Mesendoderm (in vitro differentiated cells): ENCODE data around the gene SGMS1.

Source experiments
- DNase-seq: peaks from one replicate; pipeline ENCODE4 v3.0.0; 2013
- H2AK5ac ChIP-seq: 2 replicates; pipeline ENCODE4 v1.6.1; 2013; ENCODE audit warnings: low read length, inconsistent platforms
- H2BK120ac ChIP-seq: 2 replicates; pipeline ENCODE4 v1.6.1; 2013; ENCODE audit warnings: low read depth, mild to moderate bottlenecking, low read length, moderate library complexity, mixed read lengths
- H2BK15ac ChIP-seq: replicated peaks from 2 replicates; pipeline ENCODE4 v1.6.1; 2013; ENCODE audit warnings: low read depth, mild to moderate bottlenecking, moderate library complexity
- H2BK5ac ChIP-seq: 2 replicates; pipeline ENCODE4 v1.6.1; 2013; ENCODE audit warnings: low read length, inconsistent platforms
- H3K18ac ChIP-seq: 2 replicates; pipeline ENCODE4 v1.6.1; 2013; ENCODE audit warnings: mild to moderate bottlenecking, low read length, mixed read lengths
- H3K23ac ChIP-seq: one replicate; pipeline ENCODE4 v1.6.1; 2013; ENCODE audit warnings: low read length
- H3K27ac ChIP-seq: 2 replicates; pipeline ENCODE4 v1.5.1; 2013; ENCODE audit warnings: low read depth, mild to moderate bottlenecking, inconsistent platforms, low read length, moderate library complexity
- H3K27me3 ChIP-seq: 2 replicates; pipeline ENCODE4 v1.6.1; 2013; ENCODE audit warnings: low read length, control low read depth, mild to moderate bottlenecking, inconsistent platforms; ENCODE audit not compliant: insufficient read depth, poor library complexity
- H3K36me3 ChIP-seq: 2 replicates; pipeline ENCODE4 v1.6.1; 2013; ENCODE audit warnings: low read length, inconsistent platforms; ENCODE audit not compliant: control insufficient read depth, insufficient read depth
- H3K4ac ChIP-seq: one replicate; pipeline ENCODE4 v1.6.1; 2013; ENCODE audit warnings: low read depth, mild to moderate bottlenecking, low read length, moderate library complexity
- H3K4me1 ChIP-seq: 2 replicates; pipeline ENCODE4 v1.6.1; 2013; ENCODE audit warnings: low read depth, low read length, inconsistent platforms; ENCODE audit not compliant: control insufficient read depth
- H3K4me2 ChIP-seq: 2 replicates; pipeline ENCODE4 v1.6.1; 2013; ENCODE audit warnings: low read length
- H3K4me3 ChIP-seq: 2 replicates; pipeline ENCODE4 v1.5.1; 2013; ENCODE audit warnings: mild to moderate bottlenecking, low read length
- H3K56ac ChIP-seq: one replicate; pipeline ENCODE4 v1.6.1; 2013; ENCODE audit warnings: low read length
- H3K79me1 ChIP-seq: 2 replicates; pipeline ENCODE4 v1.6.1; 2013; ENCODE audit warnings: low read length, inconsistent platforms
- H3K79me2 ChIP-seq: 2 replicates; pipeline ENCODE4 v1.6.1; 2013; ENCODE audit warnings: mild to moderate bottlenecking, low read length; ENCODE audit not compliant: control insufficient read depth, insufficient read depth
- H3K9ac ChIP-seq: 2 replicates; pipeline ENCODE4 v1.6.1; 2013; ENCODE audit warnings: low read length, inconsistent platforms
- H4K5ac ChIP-seq: one replicate; pipeline ENCODE4 v1.6.1; 2013; ENCODE audit warnings: low read length
- H4K8ac ChIP-seq: one replicate; pipeline ENCODE4 v1.6.1; 2013; ENCODE audit warnings: low read depth, mild to moderate bottlenecking, control low read depth, low read length, moderate library complexity
- WGBS: extraction: QIAGEN DNeasy Blood & Tissue Kit; methylation state at CpG from one replicate; pipeline ENCODE4 v1.1.7; 2013; ENCODE audit warnings: low lambda C conversion rate, missing lambda C conversion rate; ENCODE audit not compliant: insufficient coverage; ENCODE audit errors: extremely low coverage; 5-methylcytosine and 5-hydroxymethylcytosine counted together

Gene SGMS1

GRCh38 chr10:50577681-50578350 lies 45.9 kb downstream of the SGMS1 start:
- Histone ChIP-seq H2BK120ac (no peak overlapping the region), H3K4me2 (no peak overlapping the region), H3K79me1 (peaks cover 1% of the 10 kb centered on the region), H3K79me2 (no peaks in the 10 kb centered on the region), H2BK5ac (no peak overlapping the region), H4K5ac (no peak overlapping the region), H3K56ac (no peak overlapping the region), H3K4me1 (peaks cover 7% of the 10 kb centered on the region), H3K27me3 (no peaks in the 10 kb centered on the region), H4K8ac (no peak overlapping the region), H2AK5ac (no peak overlapping the region), H3K36me3 (no peaks in the 10 kb centered on the region), H3K4ac (no peak overlapping the region), H3K27ac (no peak overlapping the region), H2BK15ac (no peak overlapping the region), H3K18ac (no peak overlapping the region), H3K4me3 (no peak overlapping the region), H3K23ac (no peak overlapping the region), H3K9ac (no peak overlapping the region)
- no CpG with 5 or more reads among the region's 7 CpGs for WGBS
- DNase-seq: peak; percentile 64

- H3K27ac ChIP-seq: no peak overlapping the region
- no peak overlapping the region for H2BK5ac ChIP-seq
- H2AK5ac ChIP-seq: no peak overlapping the region
- WGBS: no CpG with 5 or more reads among the region's 2 CpGs
- H3K18ac ChIP-seq: no peak overlapping the region
- H4K5ac ChIP-seq: no peak overlapping the region
- no peaks in the 10 kb centered on the region for H3K79me2 ChIP-seq
- no peaks in the 10 kb centered on the region for H3K36me3 ChIP-seq
- no peak for DNase-seq
- H3K9ac ChIP-seq: no peak overlapping the region
- H2BK120ac ChIP-seq: no peak overlapping the region
- H3K4me1 ChIP-seq: peaks cover 7% of the 10 kb centered on the region
- peaks cover 1% of the 10 kb centered on the region for H3K79me1 ChIP-seq
- H4K8ac ChIP-seq: no peak overlapping the region
- H2BK15ac ChIP-seq: no peak overlapping the region
- H3K23ac ChIP-seq: no peak overlapping the region
- H3K4me2 ChIP-seq: no peak overlapping the region
- H3K56ac ChIP-seq: no peak overlapping the region
- H3K4me3 ChIP-seq: no peak overlapping the region
- H3K4ac ChIP-seq: peak overlapping the region; percentile 55
- no peaks in the 10 kb centered on the region for H3K27me3 ChIP-seq
Measured at GRCh38 chr10:50577010-50577409, 46.7 kb downstream of the SGMS1 start.

- H3K18ac ChIP-seq: no peak overlapping the region
- H3K79me1 ChIP-seq: peaks cover 1% of the 10 kb centered on the region
- no CpG with 5 or more reads among the region's 4 CpGs for WGBS
- H3K23ac ChIP-seq: no peak overlapping the region
- H3K36me3 ChIP-seq: no peaks in the 10 kb centered on the region
- no peak overlapping the region for H3K4ac ChIP-seq
- no peak overlapping the region for H4K5ac ChIP-seq
- H2BK5ac ChIP-seq: no peak overlapping the region
- H3K4me2 ChIP-seq: no peak overlapping the region
- H2AK5ac ChIP-seq: no peak overlapping the region
- no peak overlapping the region for H3K27ac ChIP-seq
- H3K4me1 ChIP-seq: peaks cover 10% of the 10 kb centered on the region
- DNase-seq: no peak
- H3K56ac ChIP-seq: no peak overlapping the region
- H3K4me3 ChIP-seq: no peak overlapping the region
- no peaks in the 10 kb centered on the region for H3K79me2 ChIP-seq
- H2BK15ac ChIP-seq: no peak overlapping the region
- no peaks in the 10 kb centered on the region for H3K27me3 ChIP-seq
- no peak overlapping the region for H3K9ac ChIP-seq
- no peak overlapping the region for H4K8ac ChIP-seq
- no peak overlapping the region for H2BK120ac ChIP-seq
Measured at GRCh38 chr10:50576245-50576815, 47.4 kb downstream of the SGMS1 start.

- Histone ChIP-seq H2AK5ac (peak overlapping the region; percentile 51), H3K27me3 (no peaks in the 10 kb centered on the region), H3K79me1 (peaks cover 1% of the 10 kb centered on the region), H2BK120ac (no peak overlapping the region), H3K4ac (no peak overlapping the region), H3K23ac (no peak overlapping the region), H2BK5ac (no peak overlapping the region), H2BK15ac (no peak overlapping the region), H3K4me3 (no peak overlapping the region), H3K9ac (no peak overlapping the region), H3K36me3 (no peaks in the 10 kb centered on the region), H3K56ac (no peak overlapping the region), H3K4me2 (no peak overlapping the region), H3K18ac (no peak overlapping the region), H3K4me1 (peaks cover 10% of the 10 kb centered on the region), H4K5ac (no peak overlapping the region), H3K79me2 (no peaks in the 10 kb centered on the region), H4K8ac (no peak overlapping the region), H3K27ac (no peak overlapping the region)
- DNase-seq: no peak
- WGBS: no CpG with 5 or more reads among the region's 5 CpGs
Measured at GRCh38 chr10:50575477-50576244, 48.1 kb downstream of the SGMS1 start.

GRCh38 chr10:50574931-50575330 lies 48.8 kb downstream of the SGMS1 start:
- Histone ChIP-seq H3K79me1 (peaks cover 1% of the 10 kb centered on the region), H3K4ac (no peak overlapping the region), H3K4me1 (peaks cover 8% of the 10 kb centered on the region), H3K36me3 (no peaks in the 10 kb centered on the region), H2BK120ac (no peak overlapping the region), H4K5ac (no peak overlapping the region), H3K56ac (no peak overlapping the region), H3K23ac (no peak overlapping the region), H4K8ac (no peak overlapping the region), H2BK15ac (no peak overlapping the region), H3K9ac (no peak overlapping the region), H3K79me2 (no peaks in the 10 kb centered on the region), H3K27me3 (no peaks in the 10 kb centered on the region), H2BK5ac (no peak overlapping the region), H3K4me2 (no peak overlapping the region), H3K27ac (no peak overlapping the region), H3K18ac (no peak overlapping the region), H3K4me3 (no peak overlapping the region), H2AK5ac (no peak overlapping the region)
- no peak for DNase-seq
- WGBS: no CpG with 5 or more reads among the region's 5 CpGs
